Measurements from ENCODE around the gene DSE. TPM values are rescaled to one million over a fixed set of nuclear protein-coding genes. Genes with fewer than 3 reads are reported as not detected.

DSE gene
- total RNA-seq, 4 donors from 2014 or later = 12.6 to 71.8 (median 16.2) TPM

DNA sequence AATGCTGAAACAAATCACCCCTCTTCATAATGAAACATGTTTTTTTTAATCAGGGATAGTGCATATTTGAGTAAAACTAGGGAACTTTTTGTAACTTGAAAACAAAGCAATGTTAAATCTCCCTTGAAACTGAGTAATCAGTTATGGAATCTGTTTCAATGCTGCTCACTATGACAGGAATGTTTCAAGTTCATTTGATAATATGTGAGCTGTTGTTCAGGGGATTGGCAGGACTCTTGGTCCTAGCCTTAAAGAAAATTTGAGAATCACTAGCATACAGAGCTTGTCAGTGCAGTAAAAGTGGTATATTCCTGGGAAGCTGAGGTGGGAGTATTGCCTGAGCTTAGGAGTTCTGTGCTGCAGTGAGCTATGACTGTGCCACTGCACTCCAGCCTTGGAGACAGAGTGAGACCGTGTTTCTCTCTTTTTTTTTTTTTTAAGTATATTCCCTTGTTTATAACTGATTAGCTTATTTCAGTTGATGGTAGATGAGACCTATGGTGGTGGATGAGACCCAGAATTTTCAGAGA lies 68.8 kb downstream of the DSE start:
- Histone ChIP-seq H3K36me3 (no peaks in the 10 kb centered on the region), H3K4me3 (no peak overlapping the region), H3K9me3 (no peaks in the 10 kb centered on the region), H3K27ac (no peak overlapping the region), H3K27me3 (no peaks in the 10 kb centered on the region), H3K4me1 (peaks cover 0 to 3% (median 0%) of the 10 kb centered on the region in 4 donors)
- no peak for DNase-seq
- TF ChIP-seq, protein P1, sequence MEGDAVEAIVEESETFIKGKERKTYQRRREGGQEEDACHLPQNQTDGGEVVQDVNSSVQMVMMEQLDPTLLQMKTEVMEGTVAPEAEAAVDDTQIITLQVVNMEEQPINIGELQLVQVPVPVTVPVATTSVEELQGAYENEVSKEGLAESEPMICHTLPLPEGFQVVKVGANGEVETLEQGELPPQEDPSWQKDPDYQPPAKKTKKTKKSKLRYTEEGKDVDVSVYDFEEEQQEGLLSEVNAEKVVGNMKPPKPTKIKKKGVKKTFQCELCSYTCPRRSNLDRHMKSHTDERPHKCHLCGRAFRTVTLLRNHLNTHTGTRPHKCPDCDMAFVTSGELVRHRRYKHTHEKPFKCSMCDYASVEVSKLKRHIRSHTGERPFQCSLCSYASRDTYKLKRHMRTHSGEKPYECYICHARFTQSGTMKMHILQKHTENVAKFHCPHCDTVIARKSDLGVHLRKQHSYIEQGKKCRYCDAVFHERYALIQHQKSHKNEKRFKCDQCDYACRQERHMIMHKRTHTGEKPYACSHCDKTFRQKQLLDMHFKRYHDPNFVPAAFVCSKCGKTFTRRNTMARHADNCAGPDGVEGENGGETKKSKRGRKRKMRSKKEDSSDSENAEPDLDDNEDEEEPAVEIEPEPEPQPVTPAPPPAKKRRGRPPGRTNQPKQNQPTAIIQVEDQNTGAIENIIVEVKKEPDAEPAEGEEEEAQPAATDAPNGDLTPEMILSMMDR (IDR thresholded peaks at IDR 0.05) = no peak
- no peak for TF ChIP-seq POLR2A (IDR thresholded peaks at IDR 0.05)

DNA sequence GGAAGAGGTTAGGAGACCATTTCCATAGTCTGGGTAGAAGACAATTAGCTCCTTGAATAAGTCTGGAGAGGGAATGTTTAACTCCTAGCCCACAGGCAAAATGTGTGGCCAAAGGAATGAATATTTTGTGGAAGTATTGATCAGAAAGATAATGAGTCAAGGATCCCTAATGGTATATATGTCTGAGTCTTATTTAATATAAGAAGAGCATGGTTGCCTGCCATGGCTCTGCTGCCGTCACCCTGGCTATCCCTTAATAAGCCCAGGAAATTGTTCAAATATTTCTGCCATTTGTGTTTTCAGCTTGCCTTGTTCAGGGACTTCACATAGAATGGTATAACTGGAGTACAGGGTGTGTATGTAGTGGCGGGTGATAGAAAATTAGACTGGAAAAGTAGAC lies 72.4 kb downstream of the DSE start:
- Histone ChIP-seq H3K36me3 (no peaks in the 10 kb centered on the region), H3K9me3 (no peaks in the 10 kb centered on the region), H3K4me3 (no peak overlapping the region), H3K27ac (no peak overlapping the region), H3K27me3 (no peaks in the 10 kb centered on the region), H3K4me1 (peaks cover 0 to 3% (median 0%) of the 10 kb centered on the region in 4 donors)
- DNase-seq = no peak
- no peak for TF ChIP-seq POLR2A (IDR thresholded peaks at IDR 0.05)
- TF ChIP-seq, protein P1 (IDR thresholded peaks at IDR 0.05) = no peak

DNA sequence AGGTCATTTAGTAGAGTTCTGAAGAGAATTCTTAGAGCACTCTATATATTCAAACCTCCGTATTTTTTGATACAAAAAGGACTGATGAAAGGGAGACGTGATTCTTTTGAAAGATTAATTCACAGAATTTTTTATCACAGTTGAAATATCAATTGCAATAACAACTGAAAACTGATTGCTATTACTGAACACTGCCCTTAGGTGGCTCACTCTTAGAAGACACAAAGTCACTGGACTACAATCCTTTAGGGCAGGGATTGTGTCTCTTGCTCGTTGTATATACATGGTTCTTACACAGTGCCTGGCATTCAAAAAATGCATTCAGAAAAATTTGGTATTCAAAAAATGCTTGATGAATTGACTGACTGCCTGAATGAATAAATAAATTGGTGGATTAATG lies 73.3 kb downstream of the DSE start:
- no peaks in the 10 kb centered on the region for H3K9me3 ChIP-seq
- H3K4me3 ChIP-seq = no peak overlapping the region
- no peaks in the 10 kb centered on the region for H3K36me3 ChIP-seq
- TF ChIP-seq POLR2A (IDR thresholded peaks at IDR 0.05) = no peak
- TF ChIP-seq, protein P1 (IDR thresholded peaks at IDR 0.05) = peak; percentile 9 to 67 (median 50)
- no peak overlapping the region for H3K27ac ChIP-seq
- no peak for DNase-seq
- H3K4me1 ChIP-seq = peaks cover 0 to 3% (median 0%) of the 10 kb centered on the region in 4 donors
- no peaks in the 10 kb centered on the region for H3K27me3 ChIP-seq

DNA sequence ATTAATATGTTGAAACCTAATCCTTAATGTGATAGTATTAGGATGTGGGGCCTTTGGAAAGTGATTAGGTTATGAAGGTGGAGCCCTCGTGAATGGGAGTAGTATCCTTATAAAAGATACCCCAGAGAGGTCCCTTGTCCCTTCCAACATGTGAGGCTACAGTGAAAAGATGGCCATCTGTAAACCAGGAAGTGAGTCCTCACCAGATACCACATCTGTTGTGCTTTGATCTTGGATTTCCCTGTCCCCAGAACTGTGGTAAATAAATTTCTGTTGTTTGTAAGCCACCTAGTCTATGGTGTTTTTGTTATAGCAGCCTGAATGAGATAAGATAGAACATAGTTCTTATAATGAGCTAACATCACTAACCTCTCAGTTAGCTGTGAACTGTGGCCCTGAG lies 73.8 kb downstream of the DSE start:
- no peaks in the 10 kb centered on the region for H3K27me3 ChIP-seq
- H3K36me3 ChIP-seq = no peaks in the 10 kb centered on the region
- H3K4me1 ChIP-seq = peaks cover 0 to 3% (median 0%) of the 10 kb centered on the region in 4 donors
- DNase-seq = no peak
- no peaks in the 10 kb centered on the region for H3K9me3 ChIP-seq
- TF ChIP-seq, protein P1 (IDR thresholded peaks at IDR 0.05) = no peak
- TF ChIP-seq POLR2A (IDR thresholded peaks at IDR 0.05) = no peak
- no peak overlapping the region for H3K27ac ChIP-seq
- H3K4me3 ChIP-seq = no peak overlapping the region

DNA sequence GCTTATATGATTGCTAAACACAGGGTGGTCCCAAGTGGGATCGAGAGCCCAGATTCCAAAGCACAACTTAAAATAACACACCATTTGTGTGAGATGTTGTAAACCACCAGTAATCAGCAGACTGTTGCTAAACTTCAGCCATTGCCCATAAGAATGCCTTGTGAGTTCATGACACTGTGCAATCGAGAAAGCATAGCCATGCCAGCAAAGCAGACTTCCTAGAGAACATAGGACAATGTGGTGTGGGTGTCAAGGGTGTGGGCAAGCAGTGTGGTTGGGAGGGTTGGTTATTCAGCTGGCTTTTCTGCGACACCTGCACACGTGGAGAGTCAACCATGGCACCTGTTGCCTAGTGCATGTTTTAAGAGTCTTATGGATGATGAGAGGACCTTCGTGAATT lies 74.4 kb downstream of the DSE start:
- peaks cover 0 to 3% (median 0%) of the 10 kb centered on the region in 4 donors for H3K4me1 ChIP-seq
- H3K27me3 ChIP-seq = no peaks in the 10 kb centered on the region
- H3K36me3 ChIP-seq = no peaks in the 10 kb centered on the region
- no peak for DNase-seq
- no peaks in the 10 kb centered on the region for H3K9me3 ChIP-seq
- H3K27ac ChIP-seq = no peak overlapping the region
- TF ChIP-seq, protein P1 (IDR thresholded peaks at IDR 0.05) = no peak
- TF ChIP-seq POLR2A (IDR thresholded peaks at IDR 0.05) = no peak
- H3K4me3 ChIP-seq = no peak overlapping the region

DNA sequence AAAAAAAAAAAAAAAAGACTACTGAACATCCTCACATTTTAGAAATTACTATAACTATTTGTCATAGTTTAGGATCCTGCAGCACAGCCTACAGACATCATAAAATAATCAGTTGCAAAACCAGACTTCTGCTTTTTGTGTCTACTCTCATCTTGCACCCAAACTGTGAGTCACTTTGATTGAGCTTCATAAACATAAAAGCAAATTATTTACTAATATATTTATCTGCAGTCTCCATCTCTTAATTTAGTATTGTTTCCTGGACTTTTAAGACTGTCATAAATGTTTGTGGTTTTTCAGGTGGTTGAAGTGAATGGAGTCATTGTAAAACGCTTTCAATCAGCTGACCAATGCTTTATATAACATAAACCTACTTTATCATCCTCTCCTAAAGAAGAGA lies 75.7 kb downstream of the DSE start:
- no peak for DNase-seq
- no peaks in the 10 kb centered on the region for H3K36me3 ChIP-seq
- TF ChIP-seq, protein P1 (IDR thresholded peaks at IDR 0.05) = no peak
- TF ChIP-seq POLR2A (IDR thresholded peaks at IDR 0.05) = no peak
- H3K4me3 ChIP-seq = no peak overlapping the region
- H3K27me3 ChIP-seq = no peaks in the 10 kb centered on the region
- H3K9me3 ChIP-seq = no peaks in the 10 kb centered on the region
- peaks cover 0 to 3% (median 0%) of the 10 kb centered on the region in 4 donors for H3K4me1 ChIP-seq
- H3K27ac ChIP-seq = no peak overlapping the region
